ENCODE data around the gene COPS2.
A peak's percentile ranks its signal among the peaks of the same experiment; 100 is the strongest.

COPS2 gene

DNA sequence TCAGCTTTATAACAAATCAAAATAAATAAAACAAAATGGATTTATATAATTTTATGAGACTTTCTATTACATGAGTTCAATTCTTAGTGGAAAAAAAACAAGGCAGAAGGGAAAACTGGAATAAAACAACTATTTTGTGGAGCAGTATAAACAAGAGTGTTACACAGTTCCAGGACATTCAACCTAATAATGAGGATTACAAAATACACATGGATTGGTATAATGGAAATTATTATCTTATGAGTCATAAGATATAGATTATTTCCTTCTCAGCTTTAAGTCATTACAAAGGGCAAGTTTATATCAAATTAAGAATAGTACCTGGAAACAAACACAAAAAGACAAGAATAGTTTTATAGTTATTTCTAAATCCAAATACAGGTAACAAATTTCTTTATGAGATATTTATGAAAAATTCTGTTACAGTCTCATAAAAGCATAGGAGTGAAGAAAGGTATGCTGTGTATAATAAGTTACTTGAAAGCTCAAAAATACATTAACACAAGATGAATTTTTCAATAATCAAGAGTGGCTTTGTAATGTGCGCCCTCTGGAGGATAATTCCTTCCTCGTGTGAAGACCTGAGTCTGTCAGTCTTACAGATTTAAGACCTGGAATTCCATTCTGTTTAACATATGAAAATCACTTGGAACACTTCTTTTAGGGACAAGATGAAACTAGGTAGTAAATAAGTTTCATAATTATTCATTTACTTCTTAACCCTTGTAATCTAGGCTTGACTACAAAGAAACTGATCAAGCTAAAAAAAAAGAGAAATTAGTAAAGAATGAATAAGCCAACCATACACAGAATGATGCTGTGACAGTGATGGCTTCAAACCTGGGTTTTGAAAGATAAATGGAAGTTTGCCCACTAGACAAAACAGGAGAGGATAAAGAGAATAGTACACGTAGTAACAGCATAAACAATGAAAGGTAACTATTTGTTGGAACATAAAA is 9.5 kb downstream of the COPS2 start:
- DNase-seq: peak; percentile 59 to 75
- TF ChIP-seq POLR2A (IDR thresholded peaks at IDR 0.05; ENCODE audit: low read length) (no peak), GATA1 (IDR thresholded peaks at IDR 0.05; ENCODE audit: low read depth, low read length) (no peak)

DNA sequence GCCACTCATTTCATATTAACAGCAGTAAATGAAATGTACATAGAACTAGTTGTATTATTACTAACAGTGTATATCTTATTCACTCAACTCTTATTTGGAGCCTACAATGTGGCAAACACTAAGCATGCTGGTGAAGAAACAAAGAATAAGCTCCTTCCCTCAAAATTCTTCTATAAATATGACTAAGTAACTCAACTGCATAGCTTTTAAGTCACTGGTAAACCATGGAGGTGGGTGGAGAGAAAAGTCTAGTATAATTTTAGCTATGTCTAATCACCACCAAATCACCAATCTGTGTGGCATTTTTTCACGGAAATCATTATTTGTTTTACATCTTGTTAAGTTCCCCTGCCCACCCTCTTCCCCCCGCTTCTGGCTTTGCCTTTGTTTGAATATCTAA is 17.5 kb downstream of the COPS2 start:
- DNase-seq: no peak
- no peak for TF ChIP-seq GATA1 (IDR thresholded peaks at IDR 0.05; ENCODE audit: low read depth, low read length)
- TF ChIP-seq POLR2A (IDR thresholded peaks at IDR 0.05; ENCODE audit: low read length): no peak

DNA sequence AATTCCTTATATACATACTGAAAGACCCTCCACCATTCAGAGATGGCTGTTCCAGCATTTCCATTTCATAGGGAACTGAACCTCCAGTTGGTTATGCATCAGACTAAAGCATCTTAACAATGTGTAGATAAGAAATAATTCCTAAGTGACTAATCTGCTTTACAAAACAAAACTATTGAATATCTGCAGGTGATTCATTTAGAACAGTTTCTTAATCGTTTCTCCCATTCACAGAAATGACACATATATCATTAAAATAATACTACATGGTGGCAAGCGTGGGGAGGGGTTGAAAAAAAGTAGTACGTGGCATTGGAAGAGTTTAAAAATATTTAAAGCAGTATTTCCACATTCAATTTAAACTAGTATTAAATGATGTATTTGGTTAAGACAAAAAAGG is 19.5 kb downstream of the COPS2 start:
- no peak for DNase-seq
- TF ChIP-seq POLR2A (IDR thresholded peaks at IDR 0.05; ENCODE audit: low read length) (no peak), GATA1 (IDR thresholded peaks at IDR 0.05; ENCODE audit: low read depth, low read length) (no peak)

DNA sequence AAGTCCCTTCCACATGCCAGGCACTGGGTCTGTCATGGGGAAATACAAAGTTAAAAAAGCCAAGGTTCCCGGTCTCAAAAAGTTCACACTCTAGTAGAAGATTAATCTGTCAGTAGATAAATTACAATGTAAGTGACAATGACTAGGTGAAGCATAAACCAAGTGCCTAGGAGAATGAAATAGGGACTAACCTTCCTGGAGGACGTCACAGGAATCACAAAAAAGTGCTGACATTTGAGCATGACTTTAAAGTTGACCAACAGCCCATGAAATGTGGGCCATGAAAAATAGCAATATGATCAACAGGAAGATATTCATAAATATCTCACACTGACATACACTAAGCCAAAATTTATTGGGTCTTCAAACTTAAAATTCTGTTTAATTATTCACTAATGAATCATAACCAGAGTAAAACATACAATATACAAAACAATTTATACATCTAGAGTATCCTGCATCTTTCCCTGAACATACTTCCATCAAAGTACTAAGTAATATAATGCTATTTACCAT is 20.0 kb downstream of the COPS2 start:
- DNase-seq: no peak
- no peak for TF ChIP-seq POLR2A (IDR thresholded peaks at IDR 0.05; ENCODE audit: low read length)

DNA sequence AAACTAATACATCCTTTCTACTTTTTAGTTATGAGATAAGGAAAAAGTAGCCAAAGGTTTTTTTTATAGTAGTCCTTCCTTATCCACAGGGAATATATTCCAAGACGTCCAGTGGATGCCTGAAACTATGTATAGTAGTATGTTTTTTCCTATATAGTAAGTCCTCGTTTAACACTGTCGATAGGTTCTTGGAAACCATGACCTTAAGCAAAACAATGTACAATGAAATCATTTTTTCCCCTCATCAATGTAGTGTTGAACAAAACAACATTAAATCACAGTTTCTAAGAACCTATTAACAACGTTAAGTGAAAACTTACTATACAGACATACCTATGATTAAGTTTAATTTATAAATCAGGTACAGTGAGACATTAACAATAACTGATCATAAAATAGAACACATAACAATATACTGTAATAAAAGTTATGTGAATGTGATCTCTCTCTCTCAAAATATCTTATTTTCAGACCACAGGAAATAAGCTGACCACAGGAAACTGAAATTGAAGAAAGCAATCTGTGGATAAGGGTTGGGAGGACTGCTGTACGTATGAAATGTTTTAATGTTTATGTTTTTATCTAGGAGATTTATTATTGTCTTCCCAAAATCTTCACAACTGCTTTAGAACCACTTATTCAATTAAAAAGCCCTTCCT is 20.6 kb downstream of the COPS2 start:
- no peak for DNase-seq
- no peak for TF ChIP-seq GATA1 (IDR thresholded peaks at IDR 0.05; ENCODE audit: low read depth, low read length)
- TF ChIP-seq POLR2A (IDR thresholded peaks at IDR 0.05; ENCODE audit: low read length): no peak

DNA sequence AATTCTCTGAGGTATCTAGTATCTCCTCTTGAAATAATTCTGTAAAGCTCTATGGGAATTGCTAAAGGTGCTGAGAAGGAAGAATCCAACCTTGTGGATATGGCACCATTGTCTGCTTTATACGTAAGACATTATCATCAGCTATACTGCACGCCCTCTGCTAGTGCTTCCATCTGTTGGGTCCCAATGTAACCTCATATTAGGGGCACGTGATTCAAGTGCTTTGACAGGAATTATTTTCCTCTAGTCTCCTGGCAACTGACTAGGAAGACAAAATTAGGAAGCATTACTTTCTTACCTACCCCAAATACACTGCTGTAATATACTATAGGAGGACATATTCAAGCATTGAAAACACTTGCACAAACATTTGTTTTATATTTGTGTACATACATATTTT is 24.0 kb downstream of the COPS2 start:
- TF ChIP-seq POLR2A (IDR thresholded peaks at IDR 0.05; ENCODE audit: low read length) (no peak), GATA1 (IDR thresholded peaks at IDR 0.05; ENCODE audit: low read depth, low read length) (no peak)
- no peak for DNase-seq

DNA sequence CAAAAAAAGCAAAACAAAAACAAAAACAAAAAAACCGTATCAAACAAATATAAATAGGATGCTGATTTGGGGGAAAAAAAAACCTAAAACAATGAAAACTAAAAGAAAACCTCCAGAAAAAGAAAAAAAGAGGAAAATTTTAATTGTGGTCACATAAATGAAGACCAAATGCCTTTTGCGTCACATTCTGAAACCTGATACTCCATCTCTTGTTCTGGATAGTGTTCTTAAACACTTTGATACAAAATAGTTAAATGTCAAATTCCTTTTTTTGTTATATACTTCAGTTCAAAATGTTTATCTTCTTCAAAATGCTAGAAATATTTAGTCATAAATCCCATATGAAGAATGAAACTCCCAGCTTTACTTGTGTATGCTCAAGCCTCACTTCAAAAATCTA is 31.0 kb downstream of the COPS2 start:
- DNase-seq: no peak
- no peak for TF ChIP-seq POLR2A (IDR thresholded peaks at IDR 0.05; ENCODE audit: low read length)
- TF ChIP-seq GATA1 (IDR thresholded peaks at IDR 0.05; ENCODE audit: low read depth, low read length): no peak

DNA sequence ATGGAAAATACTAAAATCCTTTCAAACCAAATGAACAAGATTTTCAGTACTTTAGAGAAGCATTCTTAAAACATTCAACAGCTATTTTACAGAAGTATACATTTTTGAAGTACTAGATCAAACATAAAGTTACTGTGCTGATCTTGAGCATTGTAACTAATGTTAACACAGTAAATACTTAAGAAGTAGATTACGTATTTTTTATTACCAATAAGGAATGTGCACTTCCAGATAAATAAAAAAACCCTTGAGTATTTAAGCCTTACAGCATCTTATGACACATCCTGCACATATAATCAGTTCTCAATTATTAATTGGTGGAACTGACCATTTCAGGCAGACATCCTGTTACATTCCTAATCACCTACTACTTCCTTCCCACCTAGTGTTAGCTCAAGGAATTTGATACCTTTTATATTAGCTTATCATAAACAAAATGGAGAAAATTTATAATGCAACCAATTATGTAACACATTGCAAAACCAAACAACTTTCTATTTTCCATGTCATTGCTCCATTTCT is 32.8 kb downstream of the COPS2 start:
- no peak for DNase-seq
- TF ChIP-seq GATA1 (IDR thresholded peaks at IDR 0.05; ENCODE audit: low read depth, low read length): no peak
- no peak for TF ChIP-seq POLR2A (IDR thresholded peaks at IDR 0.05; ENCODE audit: low read length)

DNA sequence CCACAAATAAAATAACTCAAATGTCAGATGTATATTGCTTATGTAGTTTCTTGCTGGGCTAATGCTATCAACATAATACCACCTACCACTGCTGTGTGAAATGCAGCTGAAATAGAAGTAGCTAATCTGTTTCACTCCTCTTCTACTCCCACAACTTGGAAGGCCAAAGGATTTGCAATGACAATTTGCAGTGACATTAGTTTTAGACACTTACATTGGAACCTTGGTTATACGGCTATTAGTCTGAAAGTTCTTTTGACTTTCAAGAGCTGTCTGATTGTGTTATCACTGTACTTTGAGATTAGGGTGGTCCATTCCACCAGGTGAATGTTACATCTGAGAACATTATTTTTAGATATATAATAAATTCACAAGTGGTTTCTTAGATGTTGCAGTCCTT is 33.5 kb downstream of the COPS2 start:
- DNase-seq: no peak

DNA sequence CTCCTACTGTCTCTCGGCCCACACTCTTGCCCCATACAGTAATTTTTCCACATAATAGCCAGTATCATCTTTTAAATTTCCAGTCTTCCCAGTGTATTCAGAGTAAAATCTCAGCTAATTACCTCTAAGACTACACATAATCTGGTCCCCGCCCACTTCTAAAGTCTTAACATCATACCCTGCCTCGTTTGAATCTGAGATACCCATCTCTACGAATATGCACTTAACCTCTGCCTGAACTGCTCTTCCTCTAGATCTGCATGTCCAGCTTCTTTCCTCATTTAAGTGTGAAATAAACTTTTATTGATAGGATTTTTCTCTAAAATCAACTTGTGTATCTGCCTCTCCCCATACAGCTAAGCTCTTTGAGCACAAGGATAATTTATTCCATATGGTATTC is 34.6 kb downstream of the COPS2 start:
- TF ChIP-seq POLR2A (IDR thresholded peaks at IDR 0.05; ENCODE audit: low read length) (no peak), GATA1 (IDR thresholded peaks at IDR 0.05; ENCODE audit: low read depth, low read length) (no peak)
- no peak for DNase-seq

More for the DNA sequence above, 33.5 kb downstream of the COPS2 start:
- no peak for TF ChIP-seq GATA1 (IDR thresholded peaks at IDR 0.05; ENCODE audit: low read depth, low read length)
- no peak for TF ChIP-seq POLR2A (IDR thresholded peaks at IDR 0.05; ENCODE audit: low read length)

DNA sequence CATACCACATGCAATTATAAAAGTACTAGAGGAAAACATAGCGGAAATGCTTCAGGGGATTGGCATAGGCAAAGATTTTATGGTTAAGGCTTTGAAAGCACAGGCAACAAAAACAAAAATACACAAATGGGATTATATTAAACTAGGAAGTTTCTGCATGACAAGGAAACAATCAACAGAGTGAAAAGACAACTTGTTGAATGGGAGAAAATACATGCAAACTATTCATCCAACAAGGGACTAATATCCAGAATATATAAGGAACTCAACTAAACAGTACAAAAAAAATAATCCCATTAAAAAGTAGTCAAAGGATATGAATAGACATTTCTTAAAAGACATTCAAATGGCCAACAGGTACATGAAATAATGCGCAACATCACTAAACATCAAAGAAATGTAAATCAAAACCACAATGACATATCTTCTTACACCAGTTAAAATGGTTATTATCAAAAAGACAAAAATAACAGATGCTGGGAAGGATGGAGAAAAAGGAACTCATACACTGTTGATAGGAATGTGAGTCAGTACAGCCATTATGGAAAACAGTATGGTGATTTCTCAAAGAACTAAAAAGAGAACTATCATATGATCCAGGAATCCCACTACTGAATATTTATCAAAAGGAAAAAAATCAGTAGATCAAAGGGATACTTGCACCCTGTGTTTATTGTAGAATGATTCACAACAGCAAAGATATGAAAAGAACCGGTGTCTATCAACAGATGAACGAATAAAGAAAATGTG is 39.1 kb downstream of the COPS2 start:
- no peak for TF ChIP-seq POLR2A (IDR thresholded peaks at IDR 0.05; ENCODE audit: low read length)
- TF ChIP-seq GATA1 (IDR thresholded peaks at IDR 0.05; ENCODE audit: low read depth, low read length): no peak
- no peak for DNase-seq

DNA sequence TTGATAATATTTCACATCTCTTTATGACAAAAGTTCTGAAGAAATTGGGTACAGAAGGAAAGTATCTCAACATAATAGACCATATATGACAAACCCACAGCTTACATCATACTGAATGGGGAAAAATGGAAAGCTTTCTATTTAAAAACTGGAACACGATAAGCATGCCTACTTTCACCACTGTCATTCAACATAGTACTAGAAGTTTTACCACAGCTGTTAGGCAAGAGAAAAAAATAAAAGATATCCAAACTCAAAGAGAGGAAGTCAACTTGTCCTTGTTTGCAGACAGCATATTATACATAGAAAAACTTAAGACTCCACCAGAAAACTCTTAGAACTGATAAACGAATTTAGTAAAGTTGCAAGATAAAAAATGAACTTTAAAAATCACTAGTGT is 40.3 kb downstream of the COPS2 start:
- no peak for TF ChIP-seq POLR2A (IDR thresholded peaks at IDR 0.05; ENCODE audit: low read length)
- no peak for TF ChIP-seq GATA1 (IDR thresholded peaks at IDR 0.05; ENCODE audit: low read depth, low read length)
- no peak for DNase-seq

DNA sequence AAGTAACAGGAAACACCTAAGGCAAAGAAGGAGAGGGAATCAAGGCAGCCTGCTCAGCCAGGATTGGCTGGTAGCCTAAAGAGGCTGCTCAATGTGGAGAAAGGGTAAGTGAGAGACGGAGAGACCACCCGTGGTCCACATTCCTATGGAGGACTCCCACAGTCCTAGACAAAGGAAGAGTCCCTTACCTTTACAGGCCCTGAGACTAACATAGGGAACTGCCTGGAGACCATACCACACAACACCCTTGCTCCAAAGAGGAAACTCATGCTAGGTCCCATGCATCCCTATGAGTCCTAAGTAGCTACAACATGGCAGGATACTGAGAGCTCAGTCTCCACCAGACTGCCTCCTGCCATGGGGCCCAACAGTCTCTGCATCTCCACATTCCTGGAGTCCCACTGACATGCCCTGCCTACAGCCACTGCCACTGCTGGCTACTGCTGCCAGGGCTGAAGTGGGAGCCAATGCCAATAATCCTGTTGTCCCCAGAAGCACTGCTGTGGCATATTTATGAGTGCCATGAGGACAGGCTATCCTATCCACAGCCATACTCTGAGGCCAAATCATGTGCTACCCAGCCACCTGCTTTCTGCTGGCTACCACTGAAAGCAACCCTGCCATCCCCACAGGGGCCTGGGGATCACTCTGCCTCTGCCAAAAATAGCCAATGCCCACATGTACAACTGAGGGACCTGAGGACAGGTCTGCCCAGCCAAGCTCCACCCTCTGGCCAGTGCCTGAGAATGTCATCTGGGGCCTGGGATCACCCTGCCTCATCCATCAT is 45.0 kb downstream of the COPS2 start:
- DNase-seq: no peak

More for the DNA sequence above, 45.0 kb downstream of the COPS2 start:
- TF ChIP-seq GATA1 (IDR thresholded peaks at IDR 0.05; ENCODE audit: low read depth, low read length) (no peak), POLR2A (IDR thresholded peaks at IDR 0.05; ENCODE audit: low read length) (no peak)
